ENCODE measurements around the gene MTHFSD.

The MTHFSD gene

DNA sequence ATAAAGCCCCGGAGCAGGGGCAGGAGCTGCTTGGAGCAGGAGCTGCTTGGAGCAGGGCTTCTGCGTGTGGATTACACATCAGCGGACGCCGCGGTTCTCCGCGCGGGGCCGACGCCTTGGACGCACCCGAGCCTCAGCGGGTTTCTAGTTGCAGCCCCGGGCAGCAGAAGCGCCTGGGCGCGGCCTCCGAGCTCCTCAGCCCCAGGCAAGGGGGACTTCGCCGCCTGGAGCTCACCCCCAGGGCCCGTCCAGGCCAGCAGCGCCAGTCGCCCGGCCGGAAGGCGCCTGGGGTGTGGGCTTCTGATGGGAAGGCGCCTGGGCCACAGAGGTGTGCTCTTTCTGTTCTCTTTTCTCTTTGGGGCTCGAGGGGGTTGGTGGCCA lies 38.4 kb downstream of the MTHFSD start:
- Histone ChIP-seq H3K27ac (no peak overlapping the region), H4K20me1 (peaks cover 0 to 71% (median 51%) of the 10 kb centered on the region in 11 experiments; a peak in 18 of 22 replicates), H3K4me3 (no peak overlapping the region), H3K9me3 (replicated peaks in 1 of 11) (no peaks in the 10 kb centered on the region), H3K4me2 (no peak overlapping the region), H3K27me3 (peaks cover 79 to 84% (median 83%) of the 10 kb centered on the region in 11 experiments), H3K9ac (no peak overlapping the region), H3K4me1 (peaks cover 17 to 23% (median 21%) of the 10 kb centered on the region in 10 experiments), H3K36me3 (no peaks in the 10 kb centered on the region)
- TF ChIP-seq Cebpa-rat (IDR thresholded peaks at IDR 0.05) = no peak

DNA sequence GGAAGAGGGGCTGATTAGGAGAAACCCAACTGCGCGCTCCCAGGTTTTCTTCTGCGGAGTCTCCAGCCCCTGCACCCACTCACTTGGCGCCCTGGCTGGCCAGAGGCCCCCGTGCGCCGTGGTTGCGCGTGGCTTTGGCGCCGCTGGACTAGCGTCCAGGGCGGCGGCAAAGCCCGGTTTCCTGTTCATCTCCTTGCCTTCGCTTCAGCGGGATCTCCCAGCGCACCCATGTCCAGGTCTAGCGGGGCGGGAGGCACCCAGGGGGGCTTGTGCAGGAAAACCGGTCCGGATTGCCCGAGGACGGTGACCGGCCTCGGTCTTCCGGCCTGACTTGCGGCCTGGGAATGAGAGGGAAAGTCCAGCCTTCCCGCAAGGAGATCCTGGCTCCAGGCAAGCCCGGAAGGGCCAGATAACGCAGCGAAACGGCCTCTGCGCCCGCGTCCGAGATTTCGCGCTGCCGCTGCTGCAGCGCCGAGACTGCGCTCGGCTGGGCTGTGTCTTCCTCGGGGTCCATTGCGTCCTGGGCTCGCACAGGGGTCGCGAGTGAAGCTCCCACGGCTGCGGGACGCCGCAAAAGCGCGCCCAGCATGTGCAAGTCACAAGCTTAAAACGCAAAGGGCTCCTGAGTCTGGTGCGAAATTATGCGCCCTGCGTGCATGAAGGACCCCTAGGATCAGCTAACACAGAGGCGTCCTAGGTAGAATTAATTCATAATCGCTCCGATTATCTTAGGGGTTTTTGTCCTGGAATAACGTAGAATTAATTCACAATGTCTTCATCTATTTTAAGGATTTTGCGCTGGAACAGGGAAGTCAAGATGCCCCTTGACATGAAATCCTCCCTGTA lies 39.0 kb downstream of the MTHFSD start:
- Histone ChIP-seq H3K4me3 (no peak overlapping the region; a peak in 1 of 20 replicates), H3K27me3 (peaks cover 85 to 90% (median 89%) of the 10 kb centered on the region in 11 experiments), H3K27ac (no peak overlapping the region), H3K9ac (no peak overlapping the region), H3K36me3 (no peaks in the 10 kb centered on the region), H3K4me1 (peaks cover 12 to 17% (median 15%) of the 10 kb centered on the region in 10 experiments), H3K4me2 (no peak overlapping the region), H4K20me1 (peaks cover 0 to 78% (median 57%) of the 10 kb centered on the region in 11 experiments; a peak in 18 of 22 replicates), H3K9me3 (replicated peaks in 1 of 11) (no peaks in the 10 kb centered on the region)
- TF ChIP-seq Cebpa-rat (IDR thresholded peaks at IDR 0.05) = no peak

DNA sequence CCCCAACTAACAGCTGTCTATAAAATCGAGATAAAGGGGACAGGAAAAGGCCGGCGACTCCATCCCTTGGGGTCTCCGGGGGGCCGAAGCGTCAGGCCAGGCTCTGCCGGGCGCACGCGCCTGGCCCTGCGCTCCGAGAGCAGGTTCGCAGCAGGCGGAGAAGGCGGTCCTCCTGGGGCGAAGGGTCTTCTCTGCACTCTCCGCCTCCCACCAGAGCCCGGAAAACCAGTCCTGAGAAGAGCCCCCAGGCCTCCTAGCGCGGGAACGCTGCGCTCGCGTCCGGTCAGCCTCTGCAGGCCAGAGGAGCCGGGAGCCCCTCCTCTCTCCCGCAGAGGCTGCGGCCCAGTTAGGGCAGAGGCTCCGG lies 39.6 kb downstream of the MTHFSD start:
- Histone ChIP-seq H3K4me3 (no peak overlapping the region; a peak in 1 of 20 replicates), H3K9ac (no peak overlapping the region), H3K36me3 (no peaks in the 10 kb centered on the region), H4K20me1 (peaks cover 0 to 84% (median 64%) of the 10 kb centered on the region in 11 experiments; a peak in 18 of 22 replicates), H3K27ac (no peak overlapping the region), H3K9me3 (replicated peaks in 1 of 11) (no peaks in the 10 kb centered on the region), H3K4me1 (peaks cover 7 to 16% (median 14%) of the 10 kb centered on the region in 10 experiments; a peak in 19 of 20 replicates), H3K27me3 (peaks cover 91 to 96% (median 95%) of the 10 kb centered on the region in 11 experiments), H3K4me2 (no peak overlapping the region)
- no peak for TF ChIP-seq Cebpa-rat (IDR thresholded peaks at IDR 0.05)

DNA sequence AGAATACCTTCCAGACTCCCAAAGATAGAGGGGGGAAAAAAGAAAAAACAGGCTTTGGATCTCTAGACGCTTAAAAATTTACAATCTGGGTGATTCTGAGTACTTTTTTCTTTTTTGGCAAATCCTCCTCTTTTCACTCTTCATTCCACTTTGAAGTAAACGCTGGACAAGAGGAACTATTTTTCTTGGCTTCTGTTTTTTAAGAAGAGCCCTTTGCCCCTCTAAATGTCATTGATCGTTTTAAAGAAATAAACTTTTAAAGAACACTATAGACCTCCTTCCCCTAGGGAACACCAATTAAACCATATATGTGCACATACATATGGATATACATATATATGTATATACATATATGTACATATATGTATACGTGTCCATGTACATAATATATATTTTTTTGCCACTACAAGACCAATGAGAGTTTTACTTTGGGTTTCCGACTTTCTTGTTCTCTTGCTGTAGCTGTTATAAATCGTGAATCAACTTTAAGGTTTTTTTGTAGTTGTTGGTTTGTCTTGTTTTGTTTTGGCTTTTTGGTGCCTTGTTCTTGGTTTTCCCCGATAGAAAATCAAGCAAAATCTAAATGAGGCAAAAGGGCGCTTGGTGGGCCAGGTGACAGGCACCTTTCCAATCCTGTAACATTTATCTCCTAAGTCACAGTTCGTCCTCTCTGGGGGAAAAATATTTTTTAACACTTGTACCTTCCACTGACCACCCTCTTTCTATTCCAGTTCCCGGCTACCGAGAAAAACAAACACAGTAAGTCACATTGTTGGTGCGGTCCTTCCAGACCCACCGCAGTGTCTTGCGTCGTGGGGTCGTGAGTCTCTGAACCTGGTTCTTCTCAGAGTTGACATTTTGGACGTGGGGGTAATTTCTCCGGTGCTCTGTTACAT lies 40.3 kb downstream of the MTHFSD start:
- Histone ChIP-seq H3K9ac (no peak overlapping the region), H4K20me1 (peaks cover 0 to 86% (median 67%) of the 10 kb centered on the region in 11 experiments; a peak in 18 of 22 replicates), H3K4me2 (no peak overlapping the region), H3K4me3 (no peak overlapping the region), H3K4me1 (peaks cover 3 to 13% (median 11%) of the 10 kb centered on the region in 10 experiments; a peak in 18 of 20 replicates), H3K9me3 (replicated peaks in 1 of 11) (no peaks in the 10 kb centered on the region), H3K36me3 (no peaks in the 10 kb centered on the region), H3K27ac (no peak overlapping the region), H3K27me3 (peaks cover 97 to 100% (median 100%) of the 10 kb centered on the region in 11 experiments)
- TF ChIP-seq Cebpa-rat (IDR thresholded peaks at IDR 0.05) = no peak

DNA sequence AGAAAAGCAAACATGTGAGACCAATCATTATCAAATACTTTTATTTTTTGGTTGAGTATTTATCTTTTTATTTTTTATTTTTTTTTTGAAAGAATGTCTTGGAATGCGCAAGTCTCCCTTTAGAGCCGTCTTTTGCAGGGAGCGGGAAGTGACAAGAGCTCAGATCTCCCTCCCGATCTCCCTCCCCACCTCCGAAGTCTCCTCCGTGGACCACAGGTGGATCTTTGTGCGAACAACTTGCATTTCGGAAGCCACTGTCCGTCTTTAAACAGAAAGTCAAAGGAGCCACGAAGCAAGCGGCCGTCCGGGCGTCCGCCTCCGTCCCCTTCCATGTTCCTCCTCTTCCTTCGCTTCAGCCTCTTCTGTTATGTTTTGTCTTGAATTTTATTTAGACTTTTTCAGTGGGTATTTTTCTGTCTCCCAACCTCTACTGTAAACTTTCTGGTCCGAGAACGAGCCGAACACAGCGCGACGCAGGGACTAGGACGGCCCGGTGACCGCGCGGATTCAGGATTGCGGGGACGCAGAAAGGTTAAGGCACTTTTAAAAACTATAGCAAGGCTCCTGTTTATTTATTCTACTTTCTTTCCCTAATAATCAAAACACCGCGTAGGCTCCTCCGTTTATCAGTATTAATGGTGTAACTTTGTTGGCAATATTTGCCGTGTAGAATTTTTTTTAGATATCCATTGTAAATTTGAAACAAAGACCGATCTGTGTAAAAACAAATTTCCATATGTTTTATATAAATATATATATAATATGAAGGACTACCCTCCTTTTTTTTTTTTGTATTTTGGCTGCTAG lies 41.4 kb downstream of the MTHFSD start:
- no peak for TF ChIP-seq Cebpa-rat (IDR thresholded peaks at IDR 0.05)
- H3K4me1 ChIP-seq = peaks cover 4 to 19% (median 17%) of the 10 kb centered on the region in 10 experiments; a peak in 18 of 20 replicates
- no peak overlapping the region for H3K4me3 ChIP-seq
- peaks cover 99 to 100% (median 100%) of the 10 kb centered on the region in 11 experiments for H3K27me3 ChIP-seq
- H4K20me1 ChIP-seq = peaks cover 0 to 90% (median 70%) of the 10 kb centered on the region in 11 experiments; a peak in 18 of 22 replicates
- no peak overlapping the region for H3K4me2 ChIP-seq
- H3K9ac ChIP-seq = no peak overlapping the region
- no peaks in the 10 kb centered on the region for H3K9me3 ChIP-seq (replicated peaks in 1 of 11)
- no peaks in the 10 kb centered on the region for H3K36me3 ChIP-seq
- H3K27ac ChIP-seq = no peak overlapping the region

DNA sequence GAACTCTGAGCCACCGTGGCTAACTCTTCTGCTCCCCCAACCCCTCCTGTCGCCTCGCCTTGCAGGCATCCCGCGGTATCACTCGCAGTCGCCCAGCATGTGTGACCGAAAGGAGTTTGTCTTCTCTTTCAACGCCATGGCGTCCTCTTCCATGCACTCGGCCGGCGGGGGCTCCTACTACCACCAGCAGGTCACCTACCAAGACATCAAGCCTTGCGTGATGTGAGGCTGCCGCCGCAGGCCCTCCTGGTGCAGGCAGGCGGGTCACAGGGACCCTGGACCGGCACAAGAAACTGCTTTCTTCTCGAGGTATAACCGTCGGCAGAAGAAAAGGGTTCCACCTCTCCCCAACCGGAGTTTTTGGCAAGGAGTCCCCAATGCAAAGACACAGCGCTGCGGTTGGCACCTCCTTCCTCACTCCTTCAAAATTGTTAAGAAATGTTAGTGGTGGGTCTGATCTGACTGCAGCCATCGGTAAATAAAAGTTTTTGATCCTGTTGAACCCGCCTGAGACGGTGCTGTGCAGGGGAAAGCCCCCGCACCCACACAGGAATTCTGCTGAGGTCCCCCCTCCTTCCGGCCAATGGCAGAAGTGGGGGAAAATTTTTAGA lies 42.1 kb downstream of the MTHFSD start:
- Histone ChIP-seq H3K27ac (no peak overlapping the region), H3K36me3 (no peaks in the 10 kb centered on the region), H3K4me1 (peaks cover 6 to 24% (median 20%) of the 10 kb centered on the region in 10 experiments; a peak in 18 of 20 replicates), H3K9ac (no peak overlapping the region), H3K9me3 (replicated peaks in 1 of 11) (no peaks in the 10 kb centered on the region), H3K4me3 (no peak overlapping the region), H4K20me1 (peaks cover 0 to 97% (median 74%) of the 10 kb centered on the region in 11 experiments; a peak in 18 of 22 replicates), H3K4me2 (no peak overlapping the region), H3K27me3 (peaks cover 100% of the 10 kb centered on the region in 11 experiments)
- TF ChIP-seq Cebpa-rat (IDR thresholded peaks at IDR 0.05) = no peak

DNA sequence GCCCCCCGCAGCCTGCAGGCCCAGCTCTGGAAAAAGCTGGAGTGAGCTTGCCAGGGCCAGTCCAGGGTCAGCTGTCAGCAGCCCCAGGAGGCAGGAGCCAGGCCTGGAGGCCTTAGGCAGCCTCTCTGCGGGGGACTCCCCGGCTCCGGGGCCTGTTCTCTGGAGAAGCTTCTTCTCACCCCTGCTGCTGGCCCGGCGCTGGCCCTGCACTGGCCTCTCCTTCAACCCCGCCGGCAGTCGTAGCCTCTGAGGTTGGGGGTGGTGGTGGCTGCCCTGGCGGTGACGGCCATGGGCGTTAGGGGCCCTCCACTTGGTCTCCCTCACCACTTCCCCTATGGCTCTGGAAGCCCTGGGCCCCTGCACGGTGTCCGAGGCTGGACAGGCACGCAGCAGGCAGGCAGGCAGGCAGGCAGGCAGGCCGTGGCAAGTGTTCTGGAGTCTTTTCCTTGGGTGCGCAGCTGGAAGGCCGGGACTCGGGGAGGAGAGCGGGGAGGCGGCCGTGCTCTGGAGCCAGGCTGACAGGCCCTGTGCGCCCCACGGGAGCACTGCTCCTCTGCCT lies 42.7 kb downstream of the MTHFSD start:
- TF ChIP-seq Cebpa-rat (IDR thresholded peaks at IDR 0.05) = no peak
- no peak overlapping the region for H3K9ac ChIP-seq
- H3K4me3 ChIP-seq = no peak overlapping the region
- peaks cover 0 to 98% (median 79%) of the 10 kb centered on the region in 11 experiments; a peak in 18 of 22 replicates for H4K20me1 ChIP-seq
- H3K9me3 ChIP-seq (replicated peaks in 1 of 11) = no peaks in the 10 kb centered on the region
- peaks cover 100% of the 10 kb centered on the region in 11 experiments for H3K27me3 ChIP-seq
- no peaks in the 10 kb centered on the region for H3K36me3 ChIP-seq
- no peak overlapping the region for H3K27ac ChIP-seq
- H3K4me2 ChIP-seq = no peak overlapping the region
- peaks cover 6 to 24% (median 20%) of the 10 kb centered on the region in 10 experiments; a peak in 18 of 20 replicates for H3K4me1 ChIP-seq

All from BLaER1 treated with 17β-estradiol and CSF1 and Interleukin-3, amounts not matched to agents 10 nM and 100 nM (cell line).